GM18505 (cell line): ENCODE results near the gene PCMT1.
"Not testable (repeated sequence)": the region's sequence is repeated elsewhere in the genome, so short reads cannot be mapped to it uniquely, and the experiment has no call there.

Experiments used
- ATAC-seq: cut with Tn5 transposase; IDR thresholded peaks from one replicate; pipeline ENCODE4 v1.9.1; 2021; ENCODE audit not compliant: unreplicated experiment
- POLR2A ChIP-seq: IDR thresholded peaks from 4 replicates; pipeline ENCODE4 v1.6.1; 2011; ENCODE audit warnings: borderline replicate concordance; ENCODE audit not compliant: insufficient read depth, insufficient read length; ENCODE audit errors: extremely low read depth

PCMT1 gene

DNA sequence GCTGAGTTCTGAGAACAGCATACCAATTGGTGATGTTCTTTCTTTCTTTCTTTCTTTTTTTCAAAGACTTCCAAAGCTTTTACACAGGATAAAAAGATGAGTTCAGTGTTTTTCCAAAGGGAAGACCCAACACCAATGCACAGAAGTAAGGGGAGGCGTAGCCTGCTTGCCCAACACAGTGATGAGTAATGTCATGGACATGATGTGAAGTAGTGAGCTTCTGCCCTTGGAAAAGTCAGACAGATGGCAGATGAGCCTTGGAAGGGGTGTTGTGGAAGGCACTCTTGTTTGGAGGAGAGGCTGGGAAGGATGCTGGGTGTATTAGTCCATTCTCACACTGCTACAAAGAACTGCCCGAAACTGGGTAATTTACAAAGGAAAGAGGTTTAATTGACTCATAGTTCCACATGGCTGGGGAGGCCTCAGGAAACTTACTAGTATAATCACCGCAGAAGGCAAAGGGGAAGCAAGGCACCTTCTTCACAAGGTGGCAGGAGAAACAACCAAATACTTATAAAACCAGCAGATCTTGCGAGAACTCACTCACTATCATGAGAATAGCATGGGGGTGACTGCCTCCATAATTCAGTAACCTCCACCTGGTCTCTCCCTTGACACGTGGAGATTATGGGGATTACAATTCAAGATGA lies 102.0 kb downstream of the PCMT1 start:
- no peak for TF ChIP-seq POLR2A
- ATAC-seq: no peak

GRCh38 chr6:149852180-149852579 lies 102.6 kb downstream of the PCMT1 start:
- TF ChIP-seq POLR2A: no peak
- peak; percentile 59 for ATAC-seq

DNA sequence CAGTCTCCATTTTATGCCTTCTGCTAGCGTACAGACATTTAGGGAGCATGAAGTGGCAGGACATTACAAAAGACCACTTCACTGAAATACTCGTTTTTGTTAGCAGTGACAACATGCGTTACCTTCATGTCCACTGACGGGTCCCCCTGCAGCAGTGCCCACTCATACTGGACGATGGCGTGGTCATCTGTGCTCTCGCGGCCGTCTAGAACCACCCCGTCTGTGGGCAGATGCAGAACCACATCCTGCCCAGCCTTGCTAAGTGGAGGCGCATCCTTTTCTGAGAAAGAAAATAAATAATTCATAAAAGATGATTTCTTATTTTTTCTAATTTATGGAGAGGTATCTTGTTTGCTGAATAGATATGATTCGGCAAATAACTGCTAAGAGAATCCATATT lies 103.3 kb downstream of the PCMT1 start:
- ATAC-seq: no peak
- TF ChIP-seq POLR2A: no peak

- ATAC-seq: not testable (repeated sequence)
Observed at GRCh38 chr6:149854017-149854416, 104.5 kb downstream of the PCMT1 start.

GRCh38 chr6:149854532-149854931 lies 105.0 kb downstream of the PCMT1 start:
- no peak for TF ChIP-seq POLR2A
- no peak for ATAC-seq

DNA sequence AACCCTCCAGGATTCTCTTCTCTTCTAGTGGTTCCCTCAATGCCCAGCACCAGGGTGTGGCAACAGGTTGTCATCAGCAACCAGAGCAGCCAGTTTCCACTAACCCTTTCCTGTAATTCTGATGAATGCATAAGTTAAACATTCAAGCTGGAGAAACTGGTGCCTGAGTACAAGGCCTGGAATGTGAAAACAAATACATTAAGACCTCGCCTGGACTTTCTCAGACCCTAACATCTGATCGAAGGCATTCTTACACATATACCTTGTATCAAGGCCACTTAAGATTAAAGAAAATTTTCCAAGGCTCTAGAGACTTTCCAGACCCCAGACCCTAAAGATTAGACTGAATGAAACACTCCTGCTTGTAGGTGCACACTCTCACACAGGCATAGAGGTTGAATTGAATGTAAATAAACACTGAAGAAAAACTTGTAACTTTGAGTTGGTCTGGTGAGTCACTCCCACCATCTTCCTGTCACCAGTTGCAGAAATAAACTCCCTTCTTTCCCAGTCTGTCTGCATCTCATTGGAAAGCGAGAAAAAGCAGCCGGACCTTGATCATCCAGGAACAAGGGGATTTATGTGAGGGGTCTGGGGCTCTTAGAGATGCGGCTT lies 105.6 kb downstream of the PCMT1 start:
- no peak for TF ChIP-seq POLR2A
- ATAC-seq: no peak

DNA sequence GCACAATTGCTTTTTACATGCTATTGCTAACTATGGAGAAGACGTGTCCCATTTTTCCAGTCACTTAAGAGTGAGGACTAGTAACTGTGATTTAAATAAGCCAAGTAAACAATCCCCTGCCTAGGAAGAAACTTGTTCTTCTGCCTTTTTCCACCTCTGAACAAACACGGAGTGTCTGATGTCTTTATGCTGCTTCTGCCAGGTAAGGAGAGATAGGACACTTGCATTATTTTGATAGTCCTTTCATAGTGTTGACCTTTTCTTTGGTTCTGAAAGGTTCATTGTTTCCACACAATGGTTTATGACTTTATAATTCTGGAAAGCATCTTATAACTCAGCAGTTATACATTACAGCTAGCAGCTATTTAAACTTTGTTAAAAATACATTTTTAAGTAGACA lies 106.2 kb downstream of the PCMT1 start:
- TF ChIP-seq POLR2A: no peak
- no peak for ATAC-seq

DNA sequence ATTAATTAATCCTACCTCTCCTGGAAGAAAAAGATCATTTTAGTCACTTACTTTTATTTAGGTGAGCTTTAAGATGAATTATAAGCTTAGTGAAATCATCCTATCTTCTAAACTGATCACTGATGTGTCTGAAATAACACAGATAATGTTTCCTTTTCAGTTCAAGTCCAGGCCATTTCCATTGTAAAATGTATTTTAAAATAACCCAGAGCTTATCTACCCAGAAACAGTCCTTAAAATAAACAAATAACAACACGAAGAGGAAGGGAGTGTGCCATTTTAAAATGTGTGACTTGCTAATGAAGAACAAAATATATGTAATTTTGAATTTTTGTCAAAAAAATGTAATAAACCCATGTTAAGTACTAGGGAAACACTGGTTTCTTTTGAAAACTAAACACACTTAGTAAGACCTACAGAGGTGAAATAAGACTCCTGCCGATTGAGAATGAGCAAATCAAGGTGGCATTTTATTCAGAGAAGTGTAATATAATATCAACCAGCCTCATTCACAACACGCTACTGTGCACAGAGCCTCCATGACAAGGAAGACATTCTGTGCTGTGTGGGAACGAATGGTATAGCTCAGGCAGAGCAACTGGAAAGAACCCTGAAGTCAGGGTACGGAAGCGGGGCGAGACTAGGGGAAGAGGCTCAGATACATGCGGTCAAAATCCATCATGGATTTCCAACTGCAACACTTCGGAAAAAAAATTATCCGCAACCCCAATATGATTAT lies 106.9 kb downstream of the PCMT1 start:
- no peak for ATAC-seq
- no peak for TF ChIP-seq POLR2A

DNA sequence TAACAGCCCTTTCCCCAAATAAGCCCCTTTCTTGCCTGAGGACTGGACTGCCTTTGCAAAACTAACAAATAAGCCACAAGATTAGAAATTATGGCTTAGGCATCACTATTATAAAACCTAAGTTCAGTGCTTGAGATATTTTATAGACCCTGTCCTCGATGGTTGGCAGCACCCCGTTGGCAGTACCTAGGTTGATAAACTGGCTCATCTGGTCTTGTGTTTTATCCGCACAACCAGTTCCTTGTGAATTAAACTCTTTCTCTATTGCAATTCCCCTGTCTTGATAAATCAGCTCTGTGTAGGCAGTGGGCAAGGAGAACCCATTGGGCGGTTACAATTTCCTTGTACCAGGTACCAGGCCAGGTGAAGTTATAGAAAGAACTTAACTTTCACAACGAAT lies 108.0 kb downstream of the PCMT1 start:
- ATAC-seq: no peak
- TF ChIP-seq POLR2A: no peak

DNA sequence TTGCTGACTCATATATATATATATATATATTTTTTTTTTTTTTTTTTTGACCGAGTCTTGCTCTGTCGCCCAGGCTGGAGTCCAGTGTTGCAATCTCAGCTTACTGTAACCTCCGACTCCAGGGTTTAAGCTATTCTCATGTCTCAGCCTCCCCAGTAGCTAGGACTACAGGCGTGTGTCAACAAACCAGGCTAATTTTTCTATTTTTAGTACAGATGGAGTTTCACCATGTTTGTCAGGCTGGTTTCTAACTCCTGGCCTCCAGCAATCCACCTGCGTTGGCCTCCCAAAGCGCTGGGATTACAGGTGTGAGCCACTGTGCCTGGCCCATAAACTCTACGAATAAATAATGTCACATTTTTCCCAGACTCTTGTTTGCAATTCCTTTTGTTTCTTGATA lies 109.8 kb downstream of the PCMT1 start:
- ATAC-seq: no peak
- TF ChIP-seq POLR2A: no peak

GRCh38 chr6:149859938-149860337 lies 110.4 kb downstream of the PCMT1 start:
- no peak for TF ChIP-seq POLR2A
- ATAC-seq: no peak

GRCh38 chr6:149860513-149860833 lies 110.9 kb downstream of the PCMT1 start:
- ATAC-seq: no peak
- no peak for TF ChIP-seq POLR2A
